CD4-positive, alpha-beta T cell treated with Interleukin-15 for 1 hour (primary cell): Measurements from ENCODE around the gene HMX3.

Experiments
- DNase-seq: peaks from one replicate; pipeline ENCODE4 v3.0.0-alpha.2; 2020

HMX3 gene

DNA sequence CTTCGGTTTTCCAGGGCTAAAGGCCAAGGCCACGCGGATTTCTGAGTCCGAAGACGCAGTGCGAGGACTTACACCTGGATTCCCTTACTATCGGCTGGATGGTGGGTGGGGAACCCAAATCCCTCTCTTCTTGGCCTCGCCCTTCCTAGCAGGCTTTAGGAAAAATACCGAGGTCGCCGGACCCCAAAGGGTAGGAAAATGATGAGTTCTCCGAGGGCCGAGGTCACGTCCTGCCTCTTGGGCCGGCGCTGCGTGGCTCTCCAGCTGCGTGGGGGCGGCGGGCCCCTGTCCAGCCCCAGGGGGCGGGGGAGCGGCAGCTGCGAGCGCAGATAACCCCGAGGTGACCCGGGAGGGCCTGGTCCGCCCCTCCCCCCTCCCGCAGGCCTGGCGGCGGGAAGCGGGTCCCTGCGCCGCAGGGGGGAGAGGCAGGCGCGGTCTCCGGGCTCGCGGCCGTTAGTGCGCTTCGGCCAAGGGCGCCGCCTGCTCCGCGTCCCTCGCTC, 805 bp upstream of the HMX3 start:
- no peak for DNase-seq

DNA sequence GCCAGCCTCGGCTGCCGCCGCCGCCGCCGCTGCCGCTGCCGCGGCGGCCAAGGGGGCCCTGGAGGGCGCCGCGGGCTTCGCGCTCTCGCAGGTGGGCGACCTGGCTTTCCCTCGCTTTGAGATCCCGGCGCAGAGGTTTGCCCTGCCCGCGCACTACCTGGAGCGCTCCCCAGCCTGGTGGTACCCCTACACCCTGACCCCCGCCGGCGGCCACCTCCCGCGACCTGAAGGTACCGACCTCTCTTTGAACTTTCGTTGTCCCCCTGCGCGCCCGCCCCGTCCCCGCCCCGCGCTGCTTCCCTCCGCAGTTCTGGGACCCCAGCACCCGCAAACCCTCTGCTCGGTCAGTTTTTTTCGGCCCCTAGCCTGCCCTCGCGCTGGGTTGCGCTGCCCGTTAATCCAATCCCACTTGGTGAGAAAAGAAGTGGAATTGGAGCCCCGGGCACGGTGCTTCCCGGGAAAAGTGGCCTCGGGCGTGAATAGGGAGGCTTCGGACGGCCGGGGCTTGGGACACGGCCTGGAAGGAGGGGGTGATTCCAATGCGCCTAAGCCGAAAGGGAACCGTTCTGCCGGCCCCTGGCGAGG, 543 bp downstream of the HMX3 start:
- no peak for DNase-seq

DNA sequence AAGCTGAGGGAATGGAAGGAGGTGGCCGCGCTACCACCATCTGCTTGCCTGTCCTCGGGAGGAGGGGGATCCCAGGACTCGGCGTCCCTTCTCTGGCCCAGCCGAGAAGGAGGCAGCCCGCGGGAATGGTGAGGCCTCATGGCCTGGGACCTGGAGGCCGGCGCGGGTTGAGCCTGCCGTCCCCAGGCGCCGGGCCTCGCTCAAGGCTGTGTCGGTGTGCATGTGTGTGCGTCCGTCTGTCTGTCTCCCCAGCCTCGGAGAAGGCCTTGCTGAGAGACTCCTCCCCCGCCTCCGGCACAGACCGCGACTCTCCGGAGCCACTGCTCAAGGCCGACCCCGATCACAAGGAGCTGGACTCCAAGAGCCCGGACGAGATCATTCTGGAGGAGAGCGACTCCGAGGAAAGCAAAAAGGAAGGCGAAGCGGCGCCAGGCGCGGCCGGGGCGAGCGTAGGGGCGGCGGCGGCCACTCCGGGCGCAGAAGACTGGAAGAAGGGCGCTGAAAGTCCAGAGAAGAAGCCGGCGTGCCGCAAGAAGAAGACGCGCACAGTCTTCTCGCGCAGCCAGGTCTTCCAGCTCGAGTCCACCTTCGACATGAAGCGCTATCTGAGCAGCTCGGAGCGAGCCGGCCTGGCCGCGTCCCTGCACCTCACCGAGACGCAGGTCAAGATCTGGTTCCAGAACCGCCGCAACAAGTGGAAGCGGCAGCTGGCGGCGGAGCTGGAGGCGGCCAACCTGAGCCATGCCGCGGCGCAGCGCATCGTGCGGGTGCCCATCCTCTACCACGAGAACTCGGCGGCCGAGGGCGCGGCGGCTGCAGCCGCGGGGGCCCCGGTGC, 1.3 kb downstream of the HMX3 start:
- DNase-seq, result no peak

DNA sequence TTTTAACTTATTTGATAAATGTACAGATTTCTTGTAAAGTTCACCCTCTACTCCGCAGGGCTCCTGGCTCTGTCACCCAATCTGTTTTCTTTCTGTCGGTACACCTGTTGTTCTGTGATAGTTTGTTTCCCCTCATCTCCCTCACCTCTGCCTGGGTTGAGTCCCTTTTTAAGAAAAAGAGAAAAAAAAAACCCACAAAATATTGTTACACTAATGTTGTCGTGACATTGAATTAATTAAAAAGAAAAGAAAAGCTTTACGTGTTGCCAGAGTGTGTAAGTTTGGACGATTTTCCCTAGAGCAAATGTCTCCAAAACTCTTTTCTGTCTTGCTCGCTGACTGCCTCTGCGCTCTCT, 3.4 kb downstream of the HMX3 start:
- DNase-seq, result no peak

DNA sequence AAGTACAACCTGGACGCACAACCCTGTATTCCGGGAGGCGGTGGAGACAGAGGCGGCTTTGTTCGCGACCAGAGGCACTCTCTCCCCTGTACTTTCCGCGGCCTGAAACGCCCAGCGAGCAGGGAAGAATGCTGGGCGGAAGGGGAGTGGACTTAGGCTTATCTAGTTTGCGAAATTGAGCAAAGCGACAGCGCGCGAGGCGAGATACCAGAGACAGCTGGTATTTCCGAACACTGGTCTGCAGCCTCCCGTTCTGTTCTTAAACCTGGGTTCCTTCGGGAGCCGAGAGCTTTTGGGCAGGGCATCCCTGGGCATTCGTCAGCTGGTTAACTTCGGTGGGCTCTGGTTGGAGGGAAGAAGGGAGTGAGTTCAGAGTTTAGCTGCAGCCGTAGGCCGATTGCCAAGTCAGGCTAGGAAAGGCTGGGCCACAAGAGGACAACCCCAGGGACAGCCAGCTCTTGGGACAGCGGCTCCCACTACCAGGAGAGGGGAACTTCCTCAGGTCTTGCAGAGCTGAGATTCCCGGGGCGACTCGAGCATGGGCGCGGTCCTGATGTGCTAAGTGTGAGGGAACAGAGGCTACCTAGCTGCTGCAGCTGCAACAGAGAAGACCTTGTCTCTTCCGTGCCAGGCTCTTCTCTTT, 3.9 kb downstream of the HMX3 start:
- no peak for DNase-seq

DNA sequence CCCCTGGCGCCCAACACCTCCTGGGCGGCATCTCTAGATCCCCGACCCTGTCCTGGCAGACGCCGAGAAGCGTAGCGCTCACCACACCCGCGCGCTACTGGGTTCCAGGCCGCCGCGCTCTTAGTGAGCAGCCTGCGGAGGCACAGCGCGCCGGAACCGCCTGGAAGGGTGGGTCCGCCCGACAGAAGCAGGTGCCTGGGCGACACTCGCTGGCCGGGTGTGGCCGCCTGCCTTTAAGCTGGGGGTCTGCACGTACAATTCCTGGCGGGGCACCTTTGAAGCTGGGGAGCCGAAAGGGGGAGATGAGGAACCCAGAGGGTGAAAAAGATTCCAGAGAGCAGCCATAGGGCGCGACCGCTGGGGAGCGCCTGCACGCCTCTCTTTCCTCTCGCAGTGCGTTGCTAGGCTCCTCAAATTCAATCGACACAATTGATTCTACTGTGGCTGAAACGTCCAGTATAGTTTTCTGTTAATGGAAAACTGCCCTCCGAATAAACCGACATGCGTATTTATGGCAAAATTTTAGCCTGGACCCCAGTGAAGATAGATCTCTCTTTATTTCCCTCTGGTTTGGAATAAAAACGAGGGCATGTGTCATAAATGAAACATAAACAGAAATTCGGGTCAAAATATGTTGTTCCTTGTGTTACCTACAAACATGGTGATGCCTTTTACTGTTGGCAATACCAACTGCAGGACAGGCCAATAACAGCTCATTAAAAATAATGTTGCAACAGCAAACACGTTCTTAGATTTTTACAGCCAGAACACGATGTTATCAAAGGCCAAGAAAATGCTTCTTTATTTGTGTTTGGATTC, 4.6 kb downstream of the HMX3 start:
- no peak for DNase-seq

DNA sequence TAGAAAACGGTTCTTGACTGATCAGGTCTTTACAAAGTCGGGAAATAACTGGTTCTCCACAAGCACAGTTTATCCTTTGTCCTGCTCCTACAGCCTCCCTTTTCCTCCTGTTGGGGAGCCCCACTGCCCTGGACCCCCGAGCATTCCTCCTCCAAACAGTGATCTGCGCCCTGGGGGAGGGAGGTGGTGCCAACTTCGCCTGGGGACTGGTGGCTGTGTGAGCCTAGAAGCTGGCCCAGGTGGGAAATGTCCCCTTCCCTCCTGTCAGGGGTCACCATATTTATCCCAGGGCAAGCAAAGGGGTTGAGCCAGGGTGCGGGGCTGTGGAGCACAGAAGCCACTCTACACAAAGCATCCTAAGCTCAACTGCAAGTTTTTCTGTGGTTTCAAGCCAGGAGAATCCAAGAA, 5.2 kb downstream of the HMX3 start:
- no peak for DNase-seq

DNA sequence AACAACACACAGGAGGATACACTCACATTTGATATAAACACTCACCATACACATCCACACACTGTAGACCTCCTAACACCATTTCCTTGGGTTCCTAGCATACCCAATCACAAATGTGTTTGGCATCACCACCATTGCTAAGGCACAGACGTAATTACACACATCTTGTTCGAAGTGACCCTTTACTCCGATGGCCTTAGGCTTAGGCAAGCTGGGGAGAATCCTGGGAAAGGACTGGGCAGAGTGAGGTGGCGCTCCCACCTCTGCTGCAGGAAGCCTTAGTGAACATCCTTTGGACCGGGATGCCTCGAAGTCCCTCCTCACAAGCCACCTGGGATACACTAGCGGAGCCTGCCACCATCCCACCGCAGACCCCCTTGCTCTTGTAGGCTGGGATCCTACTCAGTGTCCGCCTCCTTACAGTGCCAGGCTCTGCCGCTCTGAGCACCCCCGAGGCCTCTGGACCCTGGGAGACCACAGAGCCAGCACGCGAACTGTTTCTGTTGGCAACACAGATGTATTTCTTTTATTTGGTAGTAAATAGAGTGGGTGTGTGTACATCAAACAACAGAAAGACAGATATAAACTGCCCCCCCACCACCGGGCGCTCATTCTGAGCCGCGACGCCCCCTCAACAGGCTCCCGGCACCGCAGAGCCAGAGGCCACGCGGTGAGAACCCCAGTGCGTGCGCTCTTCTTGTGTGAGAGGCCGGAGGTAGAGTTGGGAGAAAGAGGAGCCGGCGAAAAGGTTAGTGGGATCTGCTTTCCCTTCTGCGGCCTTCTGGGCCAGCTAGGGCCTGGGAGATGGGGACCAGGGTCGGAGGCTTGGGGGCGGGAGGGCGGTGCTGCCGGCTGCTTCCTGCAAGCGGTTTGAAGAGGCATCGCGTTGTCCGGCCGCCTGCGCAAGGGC, 6.3 kb downstream of the HMX3 start:
- DNase-seq, result no peak

DNA sequence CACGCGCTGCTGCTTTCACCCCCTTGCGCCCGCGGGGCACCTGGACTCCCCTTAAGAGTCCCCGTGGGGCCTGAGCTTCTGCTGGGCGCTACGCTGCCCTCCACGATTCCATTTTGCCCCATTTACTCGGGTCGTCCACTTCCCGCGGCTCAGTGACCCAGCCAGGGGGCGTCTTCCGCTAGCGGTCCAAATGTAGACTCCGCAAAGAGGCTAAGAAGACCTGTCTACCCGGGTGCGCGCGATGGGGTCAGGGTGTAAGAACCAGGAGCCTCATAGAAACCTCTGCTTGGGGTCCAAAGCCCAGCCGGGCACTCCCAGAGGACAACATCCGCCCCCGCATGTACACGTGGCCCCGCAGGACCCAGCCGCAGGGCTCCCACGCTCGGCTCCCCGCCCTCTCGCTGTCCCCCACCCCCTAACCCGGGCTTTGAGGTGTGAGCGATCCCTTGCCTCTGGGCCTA, 7.0 kb downstream of the HMX3 start:
- no peak for DNase-seq

DNA sequence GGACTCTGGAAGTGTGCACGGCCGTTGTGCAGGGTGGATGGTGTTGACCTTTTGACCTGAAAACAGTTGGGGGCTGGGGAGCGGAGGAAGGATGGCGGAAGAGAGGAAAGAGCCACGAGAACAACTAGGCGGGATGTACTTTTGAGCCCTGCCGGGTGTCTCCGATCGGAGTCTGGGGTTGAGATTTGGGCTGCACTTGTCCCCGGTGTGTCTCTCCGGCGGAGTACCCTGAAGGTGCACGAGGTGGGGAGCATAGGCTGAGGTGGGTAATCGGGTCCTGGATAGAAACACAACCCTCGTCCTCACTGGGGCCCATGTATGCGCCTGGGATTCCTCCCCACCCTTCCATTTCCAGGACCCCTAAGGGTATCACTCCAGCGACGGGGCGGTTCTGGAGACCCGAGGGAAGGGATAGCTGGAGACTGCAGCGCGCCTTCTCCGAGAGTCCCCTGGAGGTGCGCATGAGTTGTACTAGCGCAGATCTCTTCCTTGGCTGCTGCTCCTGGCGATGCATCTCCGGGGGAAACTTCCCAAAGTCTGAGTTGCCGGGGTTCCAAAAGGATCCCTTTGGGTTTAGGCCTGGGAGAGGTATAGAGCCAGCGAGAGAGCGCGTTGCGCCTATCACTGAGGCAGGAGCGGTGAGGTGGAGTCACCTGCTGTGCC, 7.5 kb downstream of the HMX3 start:
- no peak for DNase-seq

DNA sequence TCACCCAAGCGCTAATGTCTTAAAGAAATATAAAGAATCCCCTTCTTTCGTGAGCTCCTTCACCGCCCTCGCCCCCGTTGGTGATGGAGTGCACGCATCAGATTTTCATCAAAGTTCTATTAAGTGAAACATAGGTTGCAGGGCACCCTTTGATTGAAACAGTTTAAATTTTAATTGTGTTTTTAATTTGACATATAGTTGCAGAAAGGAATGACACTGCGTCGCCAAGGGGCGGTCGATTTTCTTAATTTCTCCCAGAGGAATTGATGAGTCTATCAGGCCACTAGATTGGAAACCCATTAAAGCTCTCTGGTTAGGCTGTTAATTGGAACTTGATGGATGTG, 8.0 kb downstream of the HMX3 start:
- no peak for DNase-seq

DNA sequence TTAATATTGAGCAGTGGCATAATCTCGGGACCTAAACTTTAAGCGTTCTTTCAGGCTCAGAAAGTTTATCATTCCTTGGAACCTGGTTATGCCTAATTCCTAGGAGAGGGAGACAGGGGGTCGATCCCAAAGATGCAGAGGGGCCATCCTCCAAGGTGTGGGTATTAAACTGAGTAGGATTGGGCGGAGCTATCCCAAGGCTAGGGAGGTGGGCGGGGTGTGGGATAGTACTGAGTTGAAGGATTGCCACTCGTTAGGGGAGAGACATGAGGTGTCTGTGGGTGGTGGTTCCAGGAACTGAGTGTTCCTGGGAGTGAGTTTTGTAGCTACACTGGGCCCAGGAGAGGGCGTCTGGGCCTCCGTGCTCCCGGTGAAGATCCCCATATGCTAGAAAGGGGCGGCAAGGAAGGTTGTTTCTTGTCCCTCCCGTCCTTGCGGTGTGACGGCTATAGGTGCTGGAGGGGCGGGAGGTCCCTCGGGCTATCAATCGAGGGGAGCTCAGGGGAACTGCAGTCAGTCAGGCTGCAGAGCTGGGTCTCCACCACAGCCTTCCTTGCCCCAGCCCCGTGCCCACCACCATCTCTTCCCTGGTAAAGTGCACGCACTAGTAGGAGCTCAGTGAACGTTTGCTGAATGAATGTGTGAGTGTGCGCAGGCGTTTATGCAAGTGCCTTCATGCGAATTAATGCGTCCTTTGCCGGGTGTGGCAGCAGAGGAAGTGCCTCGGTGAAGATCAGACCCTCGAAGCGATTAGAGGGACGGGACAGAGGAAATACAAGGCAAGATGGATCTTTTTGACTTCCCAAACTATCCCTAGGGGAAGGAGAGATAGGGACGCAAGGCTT, 9.1 kb downstream of the HMX3 start:
- no peak for DNase-seq

DNA sequence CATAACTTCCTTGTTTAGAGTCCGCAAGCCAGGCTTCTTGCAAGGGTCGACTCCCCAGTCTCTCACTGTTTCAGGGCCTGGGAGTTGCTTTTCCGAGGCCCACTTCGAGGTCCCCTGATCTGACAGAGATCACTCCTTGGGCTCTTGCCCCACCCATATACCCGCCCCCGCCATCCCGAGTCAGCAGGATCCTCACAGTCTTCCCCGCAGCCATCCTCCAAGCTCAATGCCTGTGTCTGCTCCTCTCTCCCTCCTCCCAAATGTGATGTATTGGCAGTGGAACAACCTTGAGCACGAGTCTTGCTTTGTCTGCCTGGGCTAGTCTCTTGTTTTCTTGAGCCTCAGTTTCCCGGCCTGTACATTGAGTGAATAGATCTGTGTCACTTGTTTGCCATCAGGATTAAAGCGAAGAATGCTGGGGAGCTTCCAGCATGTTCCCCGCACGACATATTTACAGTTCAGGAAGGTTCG, 9.8 kb downstream of the HMX3 start:
- no peak for DNase-seq

DNA sequence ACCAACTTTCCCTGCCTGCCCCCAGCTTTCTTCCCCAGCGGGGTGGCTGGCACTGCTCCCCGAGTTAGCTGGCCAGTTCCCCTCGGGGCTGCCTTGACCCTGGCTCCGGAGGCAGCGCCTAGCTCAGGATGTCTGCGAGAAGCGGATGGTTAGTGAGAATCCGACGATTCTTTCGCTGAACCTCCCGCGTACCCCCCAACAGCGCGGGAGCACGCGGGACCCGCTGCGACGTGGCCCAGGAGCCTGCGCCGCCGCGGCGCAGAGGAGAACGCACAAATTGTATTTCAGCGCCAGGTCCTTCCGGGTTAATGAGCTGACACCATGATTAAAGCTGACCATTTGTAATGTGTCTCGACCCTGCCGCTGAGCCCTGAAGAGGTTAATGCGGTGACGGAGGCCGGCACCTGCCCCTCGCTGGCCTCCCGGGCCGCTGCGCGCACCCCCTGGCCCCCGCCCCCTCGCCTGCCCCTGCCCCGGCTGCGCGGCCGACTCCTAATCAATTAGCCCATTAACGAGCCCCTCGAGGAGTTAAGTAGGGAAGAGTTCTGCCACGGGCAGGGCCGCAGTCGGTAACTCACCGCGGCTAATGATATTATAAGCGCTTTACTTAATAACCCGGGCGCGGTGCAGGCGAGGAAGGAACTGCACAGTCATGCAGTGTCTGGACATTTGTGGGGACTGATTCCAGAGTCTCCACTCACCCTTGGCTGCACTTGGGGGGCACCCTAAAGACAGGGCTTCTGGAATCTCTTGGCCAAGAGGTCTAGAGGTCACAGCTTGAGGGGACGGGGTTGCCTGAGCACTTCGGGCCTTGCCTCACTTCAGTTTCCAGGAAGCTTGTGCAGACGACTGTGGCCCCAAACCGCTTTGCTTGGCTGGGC, 10.5 kb downstream of the HMX3 start:
- no peak for DNase-seq

DNA sequence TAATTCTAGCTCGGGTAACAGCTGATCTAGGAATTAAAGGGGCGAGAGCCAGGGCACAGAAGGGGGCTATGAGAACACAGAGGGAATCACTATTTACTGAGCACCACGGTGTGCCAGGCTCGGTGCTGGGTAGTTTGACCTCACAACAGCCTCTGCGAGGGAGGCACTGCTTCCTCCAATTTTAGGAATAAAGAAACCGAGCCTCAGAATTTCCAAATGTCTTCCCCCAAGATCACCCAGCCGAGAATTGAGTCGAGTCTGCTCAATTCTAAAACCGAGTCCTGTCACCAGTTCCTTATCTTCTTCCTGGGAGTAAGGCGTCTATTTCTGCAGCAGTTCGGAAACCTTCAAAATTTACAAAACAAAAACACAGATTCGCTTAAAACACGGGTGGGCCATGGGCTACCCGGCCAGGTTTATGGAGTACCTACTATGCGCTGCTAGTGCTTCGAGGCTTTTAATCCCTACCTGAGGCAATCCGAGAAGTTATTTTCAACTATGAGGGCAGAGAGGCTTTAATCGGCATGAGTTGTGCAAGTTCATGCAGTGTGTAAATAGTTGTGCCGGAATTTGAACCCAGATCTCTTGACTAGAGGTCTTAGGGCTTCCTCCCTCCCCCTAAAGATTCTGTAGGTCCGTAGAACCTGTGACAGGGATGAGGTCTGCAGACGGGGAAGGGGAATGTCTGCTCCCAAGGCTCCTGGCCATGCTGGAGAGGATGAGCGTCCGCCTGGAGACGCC, 11.3 kb downstream of the HMX3 start:
- no peak for DNase-seq

DNA sequence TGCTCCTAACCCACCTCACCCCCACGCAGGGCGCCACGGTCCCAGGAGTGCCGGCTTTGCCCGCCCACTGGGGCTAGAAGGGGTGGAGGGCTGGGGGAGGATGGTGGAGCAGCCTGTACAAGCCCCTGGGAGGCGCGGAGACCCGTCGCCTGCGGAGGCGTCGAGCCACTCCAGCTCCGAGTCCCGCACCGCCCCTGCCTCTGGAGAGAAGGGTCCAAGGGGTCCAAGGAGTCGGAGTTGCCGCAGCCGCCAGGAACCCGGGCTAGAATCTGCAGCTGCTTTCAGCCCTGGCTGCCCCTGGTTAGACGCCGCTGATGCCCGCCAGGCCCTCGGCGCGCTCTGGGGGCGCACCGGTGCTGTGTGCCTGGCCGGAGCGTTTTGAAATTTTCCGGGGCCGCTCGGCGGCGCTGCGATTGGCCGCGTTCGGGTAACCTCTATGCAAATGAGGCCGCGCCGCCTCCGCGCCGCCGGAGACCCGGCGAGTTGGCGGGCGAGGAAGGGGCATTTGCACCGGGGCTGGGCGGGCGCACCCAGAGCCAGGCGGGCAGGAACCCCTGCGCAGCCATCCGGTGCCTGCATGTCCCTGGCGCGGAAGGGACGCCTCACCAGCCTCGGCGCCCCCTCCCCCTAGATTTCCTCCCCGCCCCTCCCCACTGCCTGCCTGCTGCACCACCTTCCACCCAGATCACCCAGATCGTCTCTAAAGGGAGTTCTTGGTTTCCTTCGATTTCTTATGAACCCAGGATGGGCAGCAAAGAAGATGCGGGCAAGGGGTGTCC, 12.1 kb downstream of the HMX3 start, which contains the start of gene HMX2:
Gene HMX2, plus strand, starts transcription at position 502 of the 779 bp plus-strand sequence. Its CDS starts 243 bp downstream, at position 745.
- DNase-seq, result no peak

DNA sequence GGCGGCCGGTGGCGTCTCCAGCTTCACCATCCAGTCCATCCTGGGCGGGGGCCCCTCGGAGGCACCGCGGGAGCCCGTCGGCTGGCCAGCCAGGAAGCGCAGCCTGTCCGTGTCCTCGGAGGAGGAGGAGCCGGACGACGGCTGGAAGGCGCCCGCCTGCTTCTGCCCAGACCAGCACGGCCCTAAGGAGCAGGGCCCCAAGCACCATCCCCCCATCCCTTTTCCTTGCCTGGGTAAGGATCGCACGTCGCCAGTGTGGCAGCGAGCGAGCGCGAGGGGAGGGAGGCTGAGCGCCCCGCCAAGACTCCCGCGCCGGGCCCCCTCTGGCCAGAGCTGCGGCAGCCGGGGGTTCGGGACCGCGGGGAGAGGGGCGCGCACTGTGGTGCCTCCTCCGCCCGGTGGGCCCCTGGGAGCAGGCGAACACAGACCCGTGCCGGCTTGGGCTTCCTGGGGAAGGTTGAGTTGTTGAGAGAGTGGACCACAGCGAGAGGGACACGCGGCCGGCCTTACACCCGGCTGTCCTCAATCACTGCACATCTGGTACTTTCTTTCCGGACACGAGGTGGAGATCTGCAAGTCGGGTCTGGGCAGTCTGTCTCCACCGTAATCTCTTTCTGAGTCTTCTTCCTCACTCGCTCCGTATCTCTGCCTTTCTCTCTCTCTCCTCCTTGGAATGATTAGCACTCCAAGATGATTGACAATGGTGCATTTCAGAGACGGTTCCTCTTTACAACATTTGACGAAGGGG, 12.8 kb downstream of the HMX3 start:
- DNase-seq, result no peak
